Measurements from ENCODE around the gene RBP2.

RBP2 gene

DNA sequence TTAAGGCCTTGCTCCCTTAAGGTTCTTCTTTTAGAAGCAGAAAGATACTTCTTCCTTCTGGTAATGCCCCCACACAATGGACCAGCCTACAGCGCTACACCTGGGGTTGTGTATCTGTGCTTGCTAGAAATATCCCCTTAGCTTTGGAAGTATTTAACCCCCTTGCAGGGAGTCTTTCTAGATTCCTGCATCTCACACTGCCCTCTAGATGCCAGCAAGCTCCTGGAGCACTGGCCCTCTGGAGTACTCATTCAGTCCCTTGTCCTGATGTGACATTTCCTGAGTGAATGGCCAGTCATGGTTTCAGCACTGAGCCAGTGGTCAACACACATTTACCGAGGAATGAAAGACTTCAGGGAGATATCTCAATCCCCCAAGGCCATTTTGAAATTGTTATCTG lies 30.4 kb upstream of the RBP2 start:
- H3K4me3 ChIP-seq (ENCODE audit: low read depth, low read length), result no peak overlapping the region
- TF ChIP-seq, protein P1, sequence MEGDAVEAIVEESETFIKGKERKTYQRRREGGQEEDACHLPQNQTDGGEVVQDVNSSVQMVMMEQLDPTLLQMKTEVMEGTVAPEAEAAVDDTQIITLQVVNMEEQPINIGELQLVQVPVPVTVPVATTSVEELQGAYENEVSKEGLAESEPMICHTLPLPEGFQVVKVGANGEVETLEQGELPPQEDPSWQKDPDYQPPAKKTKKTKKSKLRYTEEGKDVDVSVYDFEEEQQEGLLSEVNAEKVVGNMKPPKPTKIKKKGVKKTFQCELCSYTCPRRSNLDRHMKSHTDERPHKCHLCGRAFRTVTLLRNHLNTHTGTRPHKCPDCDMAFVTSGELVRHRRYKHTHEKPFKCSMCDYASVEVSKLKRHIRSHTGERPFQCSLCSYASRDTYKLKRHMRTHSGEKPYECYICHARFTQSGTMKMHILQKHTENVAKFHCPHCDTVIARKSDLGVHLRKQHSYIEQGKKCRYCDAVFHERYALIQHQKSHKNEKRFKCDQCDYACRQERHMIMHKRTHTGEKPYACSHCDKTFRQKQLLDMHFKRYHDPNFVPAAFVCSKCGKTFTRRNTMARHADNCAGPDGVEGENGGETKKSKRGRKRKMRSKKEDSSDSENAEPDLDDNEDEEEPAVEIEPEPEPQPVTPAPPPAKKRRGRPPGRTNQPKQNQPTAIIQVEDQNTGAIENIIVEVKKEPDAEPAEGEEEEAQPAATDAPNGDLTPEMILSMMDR (IDR thresholded peaks at IDR 0.05; ENCODE audit: low read depth, low read length, missing control alignments), result no peak
- DNase-seq (ENCODE audit: low read depth), result no peak

DNA sequence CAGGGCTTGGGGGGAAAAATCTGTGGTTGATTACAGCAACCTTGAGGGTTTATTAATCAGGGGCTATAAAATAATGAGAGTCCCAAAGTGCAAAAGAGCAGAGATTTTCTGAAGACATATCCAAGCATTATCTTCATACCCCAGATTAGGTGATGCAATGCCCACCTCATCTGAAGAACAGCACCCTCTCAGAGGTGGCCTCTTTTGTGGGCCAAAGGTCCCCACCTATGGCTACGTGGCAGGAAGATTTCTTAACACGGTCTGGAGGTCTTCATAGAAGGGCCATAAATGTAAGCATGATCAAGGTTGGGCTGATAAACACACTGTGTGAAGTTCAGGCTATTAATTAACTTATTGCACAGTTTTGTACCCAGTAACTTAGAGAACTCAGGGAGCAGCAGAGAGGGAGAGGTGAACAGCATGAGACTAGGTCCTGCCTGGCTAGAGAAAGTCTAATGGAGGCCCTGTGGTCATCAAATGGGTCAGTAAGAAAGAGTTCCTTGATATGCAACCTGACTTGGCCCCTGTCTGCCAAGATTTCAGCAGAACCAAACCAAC lies 29.6 kb upstream of the RBP2 start:
- no peak for DNase-seq (ENCODE audit: low read depth)
- TF ChIP-seq, protein P1 (IDR thresholded peaks at IDR 0.05; ENCODE audit: low read depth, low read length, missing control alignments), result no peak
- H3K4me3 ChIP-seq (ENCODE audit: low read depth, low read length), result no peak overlapping the region

DNA sequence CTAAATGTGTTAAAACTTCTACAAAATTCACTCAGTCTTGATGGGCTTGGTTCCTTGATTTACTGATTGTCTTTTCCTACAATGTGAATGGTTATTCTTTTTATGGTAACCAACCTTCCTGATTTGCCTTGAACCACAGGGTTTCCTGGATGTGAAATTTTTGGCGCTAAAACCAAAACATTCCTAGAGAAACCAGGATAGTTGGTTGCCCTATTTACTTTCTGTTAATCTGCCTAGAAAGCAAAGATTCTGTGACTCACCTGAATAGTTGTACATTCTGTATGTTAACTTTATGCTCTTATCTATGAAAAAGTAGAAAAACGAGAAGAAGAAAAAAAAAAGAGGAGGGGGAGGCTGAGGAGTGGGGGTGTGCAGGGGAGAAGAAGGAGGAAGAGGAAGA lies 23.2 kb upstream of the RBP2 start:
- TF ChIP-seq, protein P1 (IDR thresholded peaks at IDR 0.05; ENCODE audit: low read depth, low read length, missing control alignments), result no peak
- no peak for DNase-seq (ENCODE audit: low read depth)
- no peak overlapping the region for H3K4me3 ChIP-seq (ENCODE audit: low read depth, low read length)

DNA sequence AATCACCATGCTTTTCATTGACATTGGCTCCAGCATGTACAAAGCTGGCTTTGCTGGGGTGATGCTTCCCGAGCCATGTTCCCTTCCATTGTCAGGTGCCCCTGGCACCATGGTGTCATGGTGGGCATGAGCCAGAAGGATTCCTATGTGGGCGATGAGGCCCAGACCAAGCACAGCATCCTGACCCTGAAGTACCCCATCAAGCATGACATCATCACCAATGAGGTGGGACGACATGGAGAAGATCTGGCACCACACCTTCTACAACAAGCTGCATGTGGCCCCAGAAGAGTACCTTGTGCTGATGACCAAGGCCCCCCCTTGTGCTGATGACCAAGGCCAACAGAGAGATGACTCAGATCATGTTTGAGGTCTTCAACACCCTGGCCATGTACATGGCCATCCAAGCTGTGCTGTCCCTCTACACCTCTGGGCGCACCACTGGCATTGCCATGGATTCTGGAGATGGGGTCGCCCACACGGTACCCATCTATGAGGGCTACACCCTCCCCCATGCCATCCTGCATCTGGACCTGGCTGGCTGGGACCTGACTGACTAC lies 17.6 kb upstream of the RBP2 start:
- no peak overlapping the region for H3K4me3 ChIP-seq (ENCODE audit: low read depth, low read length)
- no peak for DNase-seq (ENCODE audit: low read depth)
- TF ChIP-seq, protein P1 (IDR thresholded peaks at IDR 0.05; ENCODE audit: low read depth, low read length, missing control alignments), result no peak

DNA sequence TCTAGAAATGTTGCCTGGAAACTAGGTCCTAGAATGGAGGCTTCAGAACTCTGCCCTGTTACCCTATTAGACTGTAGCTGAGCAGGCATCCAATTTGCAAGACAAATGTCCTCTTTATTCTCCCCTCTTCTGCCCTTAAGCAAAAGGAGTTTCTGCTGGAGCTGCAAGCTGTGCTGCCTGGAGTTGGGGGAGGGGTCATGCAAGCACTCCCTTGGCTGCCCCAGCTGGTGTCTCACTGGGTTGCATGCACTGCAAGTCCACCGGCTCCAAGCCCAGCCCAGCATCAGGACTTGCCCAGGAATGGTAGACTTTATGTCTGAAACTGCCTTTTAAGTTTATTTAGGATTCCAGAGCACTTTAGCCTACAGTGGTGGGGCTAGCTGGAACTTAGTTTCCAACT lies 15.7 kb upstream of the RBP2 start:
- TF ChIP-seq, protein P1 (IDR thresholded peaks at IDR 0.05; ENCODE audit: low read depth, low read length, missing control alignments), result no peak
- H3K4me3 ChIP-seq (ENCODE audit: low read depth, low read length), result no peak overlapping the region
- no peak for DNase-seq (ENCODE audit: low read depth)

DNA sequence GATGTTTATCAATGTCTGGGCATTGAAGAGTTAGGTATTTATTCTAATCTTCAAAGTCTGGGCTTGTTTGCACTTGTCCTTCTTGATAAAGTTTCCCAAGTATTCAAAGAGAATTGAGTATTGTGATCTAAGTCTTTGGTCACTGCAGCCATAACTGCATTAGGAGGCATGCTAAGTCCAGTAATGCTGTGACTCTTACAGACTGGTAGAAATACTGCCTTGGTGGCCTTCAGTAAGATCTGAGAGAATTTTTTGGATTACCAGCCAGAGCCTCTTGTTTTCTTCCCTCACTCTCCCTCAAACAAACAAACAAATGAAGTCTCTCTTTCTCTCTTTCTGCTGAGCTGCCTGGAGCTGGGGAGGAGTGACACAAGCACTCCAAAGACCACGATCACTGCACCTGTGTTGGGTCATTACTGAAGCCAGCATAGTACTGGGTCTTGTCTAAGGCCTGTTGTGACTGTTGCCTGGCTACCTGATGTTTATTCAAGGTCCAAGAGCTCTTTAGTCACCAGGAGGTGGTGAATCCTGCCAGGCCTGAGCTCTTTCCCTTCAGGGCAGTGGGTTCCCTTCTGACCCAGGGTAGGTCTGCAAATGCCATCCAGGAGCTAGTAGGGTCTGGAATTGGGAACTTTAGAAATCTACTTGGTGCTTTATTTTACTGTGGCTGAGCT lies 14.8 kb upstream of the RBP2 start:
- no peak overlapping the region for H3K4me3 ChIP-seq (ENCODE audit: low read depth, low read length)
- TF ChIP-seq, protein P1 (IDR thresholded peaks at IDR 0.05; ENCODE audit: low read depth, low read length, missing control alignments), result no peak
- DNase-seq (ENCODE audit: low read depth), result no peak

DNA sequence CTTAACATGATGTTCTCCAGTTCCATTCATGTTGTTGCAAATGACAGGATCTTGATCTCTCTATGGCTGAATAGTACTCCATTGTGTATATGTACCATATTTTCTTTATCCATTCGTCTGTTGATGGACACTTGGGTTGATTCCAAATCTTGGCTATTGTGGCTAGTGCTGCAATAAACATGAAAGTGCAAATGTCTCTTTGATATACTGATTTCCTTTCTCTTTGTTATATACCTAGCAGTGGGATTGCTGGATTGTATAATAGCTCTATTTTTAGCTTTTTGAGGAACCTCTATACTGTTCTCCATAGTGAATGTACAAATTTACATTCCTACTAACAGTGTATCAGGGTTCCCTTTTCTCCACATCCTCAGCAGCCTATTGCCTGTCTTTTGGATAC lies 5.9 kb upstream of the RBP2 start:
- TF ChIP-seq, protein P1 (IDR thresholded peaks at IDR 0.05; ENCODE audit: low read depth, low read length, missing control alignments), result no peak
- no peak for DNase-seq (ENCODE audit: low read depth)
- H3K4me3 ChIP-seq (ENCODE audit: low read depth, low read length), result no peak overlapping the region

Data from GM12864 (cell line).